GM12891 (cell line): ENCODE measurements around the gene PDZD11.
"Not testable (repeated sequence)": the region's sequence is repeated elsewhere in the genome, so short reads cannot be mapped to it uniquely, and the experiment has no call there.

Experiments
- POLR2A ChIP-seq: IDR thresholded peaks from 2 replicates; pipeline ENCODE4 v1.6.1; 2011; ENCODE audit warnings: low read depth, low read length, control low read depth
- SPI1 ChIP-seq: IDR thresholded peaks from 2 replicates; pipeline ENCODE4 v1.6.1; 2011; ENCODE audit warnings: low read depth, low read length, control low read depth
- TAF1 ChIP-seq: IDR thresholded peaks from 2 replicates; pipeline ENCODE4 v1.6.1; 2011; ENCODE audit warnings: low read depth, low read length, control low read depth

DNA sequence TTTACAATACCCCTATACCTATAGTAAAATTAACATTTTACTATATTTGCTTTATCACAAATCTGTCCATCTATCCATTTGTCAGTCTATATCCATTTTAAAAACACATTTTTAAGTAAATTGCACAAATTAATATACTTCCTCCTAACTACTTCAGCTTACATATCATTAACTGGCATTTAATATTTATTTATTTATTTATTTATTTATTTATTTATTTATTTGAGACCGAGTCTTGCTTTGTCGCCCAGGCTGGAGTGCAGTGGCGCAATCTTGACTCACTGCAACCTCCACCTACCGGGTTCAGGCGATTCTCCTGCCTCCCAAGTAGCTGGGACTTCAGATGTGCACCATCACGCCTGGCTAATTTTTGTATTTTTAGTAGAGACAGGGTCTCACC, 33.9 kb upstream of the PDZD11 start:
- TF ChIP-seq POLR2A, TAF1, SPI1: not testable (repeated sequence)
